Osteocyte (in vitro differentiated cells): ENCODE data around the gene DIPK1C. TPM values are rescaled to one million over a fixed set of nuclear protein-coding genes. Genes with fewer than 3 reads are reported as not detected.
"Not testable (repeated sequence)": the region's sequence is repeated elsewhere in the genome, so short reads cannot be mapped to it uniquely, and the experiment has no call there.

ENCODE experiments used
- DNase-seq: peaks from one replicate; pipeline ENCODE4 v3.0.0; 2021; ENCODE audit warnings: mixed read lengths; ENCODE audit not compliant: unreplicated experiment; ENCODE audit errors: extremely low spot score
- H3K27ac Mint-ChIP-seq: one replicate; pipeline ENCODE4 v1.8.0; 2021; ENCODE audit warnings: mild to moderate bottlenecking, mixed read lengths; ENCODE audit not compliant: unreplicated experiment
- H3K27me3 Mint-ChIP-seq: one replicate; pipeline ENCODE4 v1.8.0; 2021; ENCODE audit warnings: mixed read lengths; ENCODE audit not compliant: unreplicated experiment
- H3K36me3 Mint-ChIP-seq: one replicate; pipeline ENCODE4 v1.8.0; 2021; ENCODE audit warnings: mixed read lengths; ENCODE audit not compliant: unreplicated experiment
- H3K4me1 Mint-ChIP-seq: one replicate; pipeline ENCODE4 v1.8.0; 2021; ENCODE audit warnings: mixed read lengths; ENCODE audit not compliant: unreplicated experiment
- H3K4me3 Mint-ChIP-seq: one replicate; pipeline ENCODE4 v1.8.0; 2021; ENCODE audit warnings: mild to moderate bottlenecking, moderate library complexity, mixed read lengths; ENCODE audit not compliant: unreplicated experiment
- H3K9me3 Mint-ChIP-seq: one replicate; pipeline ENCODE4 v1.8.0; 2021; ENCODE audit warnings: mixed read lengths; ENCODE audit not compliant: unreplicated experiment
- CTCF ChIP-seq: fragments of 200-600 bp; sonication (generic); IDR thresholded peaks from 2 replicates; pipeline ENCODE4 v1.5.0; 2021; ENCODE audit warnings: antibody characterized with exemption, mild to moderate bottlenecking, moderate library complexity
- long read RNA-seq: library from polyadenylated mRNA; unstranded; transcript quantifications from one replicate; pipeline ENCODE4 v2.0.0, GENCODE V29; 2021
- total RNA-seq: library from RNA; stranded (reverse); gene quantifications from 2 replicates; pipeline ENCODE4 v1.2.1, GENCODE V29; 2021

Gene DIPK1C
- not detected in 2 replicates for total RNA-seq
- long read RNA-seq: 0 reads

GRCh38 chr18:74457043-74457724 is at the start of gene DIPK1C:
Gene DIPK1C (minus strand): TSS chr18:74457308. CDS start chr18:74457259, 49 bp downstream.
- Mint-ChIP-seq H3K9me3 (no peaks in the 10 kb centered on the region), H3K4me1 (peaks cover 6% of the 10 kb centered on the region), H3K27me3 (peaks cover 70% of the 10 kb centered on the region), H3K36me3 (no peaks in the 10 kb centered on the region), H3K27ac (no peak within 1 kb of the TSS), H3K4me3 (peak within 1 kb of the TSS; percentile 52)
- peak; percentile 78 for DNase-seq
- no peak for TF ChIP-seq CTCF

- H3K27me3 Mint-ChIP-seq: no peaks in the 10 kb centered on the region
- H3K9me3 Mint-ChIP-seq: no peaks in the 10 kb centered on the region
- no peak overlapping the region for H3K27ac Mint-ChIP-seq
- H3K4me1 Mint-ChIP-seq: no peaks in the 10 kb centered on the region
- peaks cover 52% of the 10 kb centered on the region for H3K36me3 Mint-ChIP-seq
- no peak for TF ChIP-seq CTCF
- no peak for DNase-seq
- no peak overlapping the region for H3K4me3 Mint-ChIP-seq
These were observed 49.5 kb upstream of the DIPK1C start for GRCh38 chr18:74506448-74507084.

GRCh38 chr18:74505776-74506175 is 48.7 kb upstream of the DIPK1C start:
- Mint-ChIP-seq H3K4me3 (no peak overlapping the region), H3K27ac (no peak overlapping the region), H3K9me3 (no peaks in the 10 kb centered on the region), H3K27me3 (no peaks in the 10 kb centered on the region), H3K36me3 (peaks cover 52% of the 10 kb centered on the region), H3K4me1 (no peaks in the 10 kb centered on the region)
- no peak for TF ChIP-seq CTCF
- no peak for DNase-seq

- DNase-seq: no peak
- Mint-ChIP-seq H3K4me1 (peaks cover 11% of the 10 kb centered on the region), H3K27me3 (no peaks in the 10 kb centered on the region), H3K4me3 (no peak overlapping the region), H3K36me3 (peaks cover 40% of the 10 kb centered on the region), H3K27ac (no peak overlapping the region), H3K9me3 (no peaks in the 10 kb centered on the region)
- TF ChIP-seq CTCF: no peak
These were observed 46.0 kb upstream of the DIPK1C start for GRCh38 chr18:74503137-74503536.

GRCh38 chr18:74501386-74501785 is 44.3 kb upstream of the DIPK1C start:
- H3K4me1 Mint-ChIP-seq: peaks cover 26% of the 10 kb centered on the region
- no peak for DNase-seq
- peaks cover 23% of the 10 kb centered on the region for H3K36me3 Mint-ChIP-seq
- peak overlapping the region; percentile 11 for H3K27ac Mint-ChIP-seq
- no peaks in the 10 kb centered on the region for H3K9me3 Mint-ChIP-seq
- H3K27me3 Mint-ChIP-seq: no peaks in the 10 kb centered on the region
- H3K4me3 Mint-ChIP-seq: no peak overlapping the region
- no peak for TF ChIP-seq CTCF

- Mint-ChIP-seq H3K27ac (peak overlapping the region; percentile 11), H3K4me1 (peaks cover 26% of the 10 kb centered on the region), H3K36me3 (peaks cover 23% of the 10 kb centered on the region)
- H3K9me3 Mint-ChIP-seq, H3K4me3 Mint-ChIP-seq, H3K27me3 Mint-ChIP-seq, DNase-seq: not testable (repeated sequence)
These were observed 43.7 kb upstream of the DIPK1C start for GRCh38 chr18:74500774-74501173.
